RPMI8226 (cell line): ENCODE data around the gene SIK2.
"Not testable (repeated sequence)": the region's sequence is repeated elsewhere in the genome, so short reads cannot be mapped to it uniquely, and the experiment has no call there.

Experiments used
- DNase-seq: peaks from one replicate; pipeline ENCODE4 v3.0.0-alpha.2; 2015

The SIK2 gene

DNA sequence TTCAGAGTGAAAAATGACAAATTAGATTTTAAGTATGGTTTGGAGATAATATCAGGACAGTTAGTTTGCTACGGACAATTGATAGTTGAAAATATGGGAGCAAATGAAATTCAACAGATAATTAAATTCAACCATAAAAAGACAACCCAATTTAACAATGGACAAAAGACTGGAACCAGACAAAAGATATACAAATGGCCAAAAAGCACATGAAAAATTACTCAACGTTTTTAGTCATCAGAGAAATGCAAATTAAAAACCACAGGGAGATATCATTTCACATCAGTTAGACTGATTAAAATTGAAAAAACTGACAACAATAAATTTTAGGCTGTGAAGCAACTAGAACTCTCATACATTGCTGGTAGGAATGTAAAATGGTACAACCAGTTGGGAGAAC, 27.2 kb downstream of the SIK2 start:
- no peak for DNase-seq

- DNase-seq, result no peak
Observed at GRCh38 chr11:111631024-111631665, 28.9 kb downstream of the SIK2 start.

DNA sequence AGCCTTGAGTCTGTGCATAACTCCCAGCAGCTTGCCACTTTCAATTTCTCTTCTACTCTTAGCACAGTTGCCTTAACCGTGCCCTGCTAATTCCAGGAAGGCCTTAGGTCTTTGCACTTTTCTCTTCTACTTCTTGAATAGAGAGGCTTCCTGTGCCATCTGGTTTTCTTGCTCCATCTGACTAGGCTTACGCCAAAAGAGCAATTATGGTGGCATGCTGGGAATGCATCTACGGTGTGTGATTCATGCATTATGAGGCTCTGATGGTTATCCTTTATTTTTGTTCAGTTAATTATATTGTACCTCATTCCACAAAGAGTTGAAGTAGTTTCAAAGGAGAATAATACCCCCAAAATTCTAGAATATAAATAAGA, 29.4 kb downstream of the SIK2 start:
- no peak for DNase-seq

- DNase-seq, result no peak
Observed at GRCh38 chr11:111632516-111633220, 30.4 kb downstream of the SIK2 start.

GRCh38 chr11:111633248-111633647, 31.0 kb downstream of the SIK2 start:
- no peak for DNase-seq

DNA sequence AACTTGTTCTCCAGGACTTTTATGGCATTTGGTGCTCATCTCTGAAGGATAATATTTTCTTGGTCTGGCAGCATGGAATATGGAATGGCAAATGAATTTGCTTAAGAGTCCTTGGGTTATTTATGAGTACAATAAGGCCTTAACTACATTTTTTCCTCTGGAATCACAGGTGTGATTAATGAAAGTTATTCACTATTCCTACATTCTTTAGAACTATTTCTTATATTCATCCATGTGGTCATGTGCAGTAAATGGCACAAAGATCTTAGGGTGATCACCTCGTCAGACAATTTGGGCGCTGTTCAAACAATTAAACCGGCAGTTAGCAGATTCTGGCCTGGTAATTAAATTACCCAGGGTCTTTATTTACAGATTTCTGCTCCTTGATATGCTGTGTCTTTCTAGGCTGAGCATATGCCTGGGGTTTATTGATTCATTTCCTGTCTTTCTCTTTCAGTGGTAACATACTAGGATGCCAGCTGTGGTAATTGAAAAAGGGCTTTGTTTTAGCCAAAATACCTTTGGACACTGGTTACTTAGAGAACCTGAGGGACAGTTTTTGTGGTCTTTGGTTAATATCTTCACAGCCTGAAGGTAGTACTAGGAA, 31.6 kb downstream of the SIK2 start:
- DNase-seq, result no peak

- no peak for DNase-seq
Observed at GRCh38 chr11:111634981-111635705, 32.9 kb downstream of the SIK2 start.

DNA sequence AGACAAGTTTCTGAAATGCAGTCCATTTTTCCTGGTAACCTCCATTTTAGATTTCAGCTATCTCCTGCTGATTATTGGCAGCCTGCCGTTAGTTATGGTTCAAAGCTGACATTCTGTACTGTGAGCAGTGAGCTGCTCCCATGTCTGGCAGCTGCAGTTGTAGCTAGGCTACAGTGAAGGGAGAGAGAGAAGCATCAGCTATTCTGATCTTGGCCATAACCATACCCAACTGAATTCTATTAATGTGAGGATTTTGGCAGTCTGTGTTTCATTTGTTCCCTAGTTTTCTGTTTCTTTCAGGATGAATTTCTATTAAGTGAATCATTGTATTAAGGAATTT, 33.4 kb downstream of the SIK2 start:
- no peak for DNase-seq

GRCh38 chr11:111637885-111638284, 35.6 kb downstream of the SIK2 start:
- DNase-seq, result no peak

DNA sequence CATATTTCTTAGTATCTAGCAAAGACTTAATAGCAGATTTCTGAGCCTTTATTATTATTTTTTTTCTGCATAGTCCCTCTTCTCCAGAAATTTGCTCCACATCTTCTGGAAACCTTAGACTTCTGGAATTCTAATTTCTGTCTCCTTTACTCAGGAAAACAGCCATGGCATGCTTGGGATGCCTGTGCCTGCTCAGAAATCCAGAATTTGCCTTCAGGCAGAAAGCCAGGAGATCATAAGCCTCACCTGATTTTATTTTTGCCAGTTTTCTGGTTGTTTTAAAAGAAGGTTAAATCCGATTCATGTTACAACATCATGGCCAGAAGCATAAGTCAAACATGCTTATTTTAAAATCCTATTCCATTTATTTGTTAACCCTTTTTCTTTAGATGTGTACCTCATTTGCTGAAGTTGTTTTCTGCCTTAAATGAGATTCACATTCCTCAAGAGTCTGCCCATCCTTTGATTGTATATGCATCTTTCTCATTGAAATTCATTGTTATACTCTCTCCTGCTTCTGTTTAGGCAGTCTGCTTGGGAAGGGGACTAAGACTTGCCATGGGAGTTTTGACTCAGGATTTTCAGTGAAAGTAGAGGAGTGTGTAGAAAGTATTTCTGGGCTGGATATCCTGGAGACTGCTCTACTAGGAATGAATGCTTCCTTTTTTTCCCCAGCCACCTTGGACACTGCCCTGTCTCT, 37.1 kb downstream of the SIK2 start:
- DNase-seq, result no peak

DNA sequence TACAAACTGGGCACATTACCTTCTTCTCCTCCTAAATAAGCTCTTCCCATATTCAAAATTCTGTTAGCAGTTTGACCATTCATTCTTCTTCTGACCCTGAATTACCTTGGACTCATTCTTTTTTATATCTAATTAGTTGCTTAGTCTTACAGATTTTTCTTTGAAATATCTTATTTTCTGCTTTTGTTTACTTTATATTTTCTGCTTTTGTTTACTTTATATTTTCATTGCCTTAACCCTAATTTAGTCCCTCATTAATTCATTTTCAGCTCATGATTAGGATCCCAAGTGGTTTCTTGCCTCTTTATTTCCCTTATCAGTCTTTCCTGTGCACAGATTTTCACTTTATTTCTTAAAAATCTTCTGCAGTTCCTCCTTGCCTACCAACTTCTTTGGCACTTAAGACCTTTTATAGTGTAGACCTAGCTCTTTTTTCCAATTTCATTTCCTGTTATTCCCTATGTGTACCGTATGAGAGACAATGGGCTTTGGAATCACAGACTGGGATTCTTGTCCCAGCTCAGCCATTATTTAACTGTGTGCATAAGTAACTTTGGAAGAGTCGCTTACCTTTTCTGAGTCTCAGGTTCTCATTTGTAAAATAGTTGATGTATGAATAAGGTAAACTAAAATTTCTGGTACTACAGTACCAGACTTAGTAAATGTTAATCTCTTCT, 39.2 kb downstream of the SIK2 start:
- DNase-seq, result no peak

GRCh38 chr11:111642542-111642941, 40.3 kb downstream of the SIK2 start:
- DNase-seq, result no peak

DNA sequence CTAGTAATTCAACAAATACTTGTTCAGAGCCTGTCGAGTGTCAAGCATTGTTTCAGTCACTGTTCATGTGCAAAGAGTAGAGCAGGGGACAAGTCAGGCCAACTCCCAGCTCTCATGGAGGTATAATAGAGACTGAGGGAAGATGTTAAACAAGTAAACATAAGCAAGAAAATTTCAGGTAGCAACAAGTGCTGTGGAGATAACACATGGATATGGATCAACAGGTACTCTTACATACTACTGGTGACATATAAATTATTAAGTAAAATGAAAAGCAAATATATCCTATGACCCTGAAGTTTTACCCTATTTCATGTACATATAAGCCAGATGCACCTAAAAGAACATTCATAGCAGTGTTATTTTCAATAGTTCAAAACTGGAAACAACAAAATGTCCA, 42.7 kb downstream of the SIK2 start:
- no peak for DNase-seq

DNA sequence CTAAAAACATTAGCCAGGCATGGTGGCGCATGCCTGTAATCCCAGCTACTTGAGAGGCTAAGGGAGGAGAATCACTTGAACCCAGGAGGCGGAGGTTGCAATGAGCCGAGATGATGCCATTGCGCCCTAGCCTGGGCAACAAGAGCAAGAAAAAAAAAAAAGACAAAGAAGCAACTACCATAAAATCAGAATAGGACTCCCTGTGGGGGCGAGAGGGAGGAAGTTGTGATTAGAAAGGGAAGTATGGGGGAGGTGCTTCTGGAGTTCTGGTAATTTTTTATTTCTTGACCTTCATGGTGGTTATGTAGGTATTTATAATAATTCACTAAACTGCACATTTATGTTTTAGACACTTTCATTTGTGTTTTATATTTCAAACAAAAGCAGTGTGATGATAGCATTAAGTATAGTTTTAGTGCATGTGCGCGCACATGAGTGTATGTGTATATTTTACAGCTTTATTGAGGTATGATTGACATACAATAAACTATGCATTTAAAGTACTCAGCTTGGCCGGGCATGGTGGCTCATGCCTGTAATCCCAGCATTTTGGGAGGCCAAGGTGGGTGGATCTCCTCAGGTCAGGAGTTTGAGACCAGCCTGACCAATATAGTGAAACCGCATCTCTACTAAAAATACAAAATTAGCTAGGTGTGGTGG, 43.5 kb downstream of the SIK2 start:
- DNase-seq, result no peak

DNA sequence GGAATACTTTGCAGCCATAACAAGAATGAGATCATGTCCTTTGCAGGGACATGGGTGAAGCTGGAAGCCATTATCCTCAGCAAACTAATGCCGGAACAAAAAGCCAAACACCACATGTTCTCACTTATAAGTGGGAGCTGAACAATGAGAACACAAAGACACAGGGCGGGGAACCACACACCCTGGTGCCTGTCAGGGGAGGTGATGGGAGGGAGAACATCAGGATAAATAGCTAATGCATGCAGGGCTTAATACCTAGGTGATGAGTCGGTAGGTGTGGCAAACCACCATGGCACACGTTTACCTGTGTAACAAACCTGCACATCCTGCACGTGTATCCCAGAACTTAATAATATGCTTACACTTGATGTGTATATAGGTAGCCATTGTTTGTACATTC, 49.1 kb downstream of the SIK2 start:
- DNase-seq, result not testable (repeated sequence)

DNA sequence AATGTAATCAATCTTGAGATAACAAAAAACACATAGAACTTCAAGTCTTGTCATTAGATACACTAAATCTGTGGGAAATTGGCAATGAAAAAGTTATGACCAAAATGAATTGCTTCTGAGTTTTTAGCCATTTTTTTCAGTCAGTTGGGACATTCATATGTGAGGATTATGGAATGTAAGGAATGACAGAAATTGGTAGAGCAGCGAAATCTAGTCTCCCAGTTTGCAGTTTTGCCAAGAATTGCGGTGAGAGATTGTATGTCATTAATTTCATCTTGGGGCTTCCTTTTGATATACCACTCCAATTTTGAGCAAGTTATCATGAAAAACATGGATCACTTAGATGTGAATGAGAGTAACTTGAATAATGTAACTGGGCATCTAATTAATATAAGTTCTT, 49.9 kb downstream of the SIK2 start:
- DNase-seq, result no peak

GRCh38 chr11:111654601-111655000, 52.4 kb downstream of the SIK2 start:
- DNase-seq, result no peak

- DNase-seq, result no peak
Observed at GRCh38 chr11:111655924-111656323, 53.7 kb downstream of the SIK2 start.

DNA sequence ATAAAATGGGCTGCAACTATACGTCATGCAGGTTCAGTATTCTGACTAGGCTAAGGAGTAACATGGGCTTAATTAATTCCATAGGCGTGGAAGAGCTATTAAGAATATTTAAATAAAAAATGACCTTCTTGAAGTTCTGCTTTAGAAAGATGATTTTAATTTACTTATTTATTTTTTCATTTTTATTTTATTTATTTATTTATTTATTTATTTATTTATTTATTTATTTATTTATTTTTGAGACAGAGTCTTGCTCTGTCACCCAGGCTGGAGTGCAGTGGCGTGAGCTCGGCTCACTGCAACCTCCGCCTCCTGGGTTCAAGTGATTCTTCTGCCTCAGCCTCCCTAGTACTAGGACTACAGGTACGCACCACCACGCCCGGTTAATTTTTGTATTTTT, 55.7 kb downstream of the SIK2 start:
- not testable (repeated sequence) for DNase-seq

DNA sequence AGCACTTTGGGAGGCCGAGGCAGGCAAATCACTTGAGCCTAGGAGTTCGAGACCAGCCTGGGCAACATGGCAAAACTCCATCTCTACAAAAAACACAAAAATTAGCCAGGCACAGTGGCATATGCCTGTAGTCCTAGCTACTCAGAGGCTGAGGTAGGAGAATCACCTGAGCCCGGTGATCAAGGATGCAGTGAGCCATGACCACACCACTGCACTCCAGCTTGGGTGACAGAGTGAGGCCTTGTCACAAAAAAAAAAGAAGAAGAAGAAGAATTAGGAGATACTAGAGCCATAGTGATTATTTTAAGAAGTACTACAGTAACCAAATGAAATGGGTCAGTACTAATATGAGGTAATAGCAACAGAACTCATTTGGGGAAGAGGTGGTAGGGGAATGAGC, 56.2 kb downstream of the SIK2 start:
- not testable (repeated sequence) for DNase-seq

DNA sequence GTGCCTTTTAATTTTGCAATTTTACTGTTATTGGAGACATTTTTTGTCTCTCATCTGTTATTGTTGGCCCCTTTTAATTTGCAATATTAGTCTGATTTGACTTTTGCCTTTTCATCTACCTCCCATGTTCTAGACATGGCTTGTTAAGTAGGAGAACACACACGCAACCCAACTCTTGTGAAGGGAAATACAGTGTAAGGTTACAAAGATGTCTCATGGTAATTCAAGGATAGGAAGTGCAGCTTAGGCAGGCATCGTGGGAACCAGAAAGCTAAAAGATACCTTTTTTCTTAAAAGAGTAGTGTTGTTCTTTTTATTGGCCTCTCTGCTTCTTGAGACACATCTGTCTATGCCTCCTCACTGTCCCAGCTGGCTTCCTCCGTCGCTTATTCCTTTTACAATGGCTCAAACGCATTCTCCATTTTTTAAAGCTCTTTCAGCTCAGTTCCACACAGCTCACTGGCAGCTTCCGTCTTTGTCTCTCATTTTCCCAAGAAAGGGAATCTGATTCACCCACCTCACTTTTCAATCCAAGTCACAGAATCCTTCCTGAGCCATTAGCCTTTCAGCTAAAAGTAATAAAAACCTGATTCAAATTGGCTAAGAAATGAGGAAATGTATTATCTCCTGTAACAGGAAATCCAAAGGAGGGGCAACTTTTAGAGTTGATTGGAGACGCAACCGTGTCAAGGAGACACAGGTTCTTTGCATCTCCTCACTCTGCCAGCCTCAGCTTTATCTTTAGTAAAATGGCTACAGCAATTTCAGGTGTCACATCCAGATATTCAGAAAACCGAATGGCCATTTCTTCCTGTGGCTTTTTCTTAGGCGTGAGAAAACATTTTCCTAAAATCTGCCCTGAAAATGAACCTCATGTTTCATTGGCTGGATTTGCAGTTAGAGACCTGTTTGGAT, 57.2 kb downstream of the SIK2 start:
- no peak for DNase-seq
